ENCODE measurements around the gene RILPL1.

Gene RILPL1

GRCh38 chr12:123427036-123427769 lies 106.3 kb downstream of the RILPL1 start:
- no peak for DNase-seq (ENCODE audit: low spot score)

DNA sequence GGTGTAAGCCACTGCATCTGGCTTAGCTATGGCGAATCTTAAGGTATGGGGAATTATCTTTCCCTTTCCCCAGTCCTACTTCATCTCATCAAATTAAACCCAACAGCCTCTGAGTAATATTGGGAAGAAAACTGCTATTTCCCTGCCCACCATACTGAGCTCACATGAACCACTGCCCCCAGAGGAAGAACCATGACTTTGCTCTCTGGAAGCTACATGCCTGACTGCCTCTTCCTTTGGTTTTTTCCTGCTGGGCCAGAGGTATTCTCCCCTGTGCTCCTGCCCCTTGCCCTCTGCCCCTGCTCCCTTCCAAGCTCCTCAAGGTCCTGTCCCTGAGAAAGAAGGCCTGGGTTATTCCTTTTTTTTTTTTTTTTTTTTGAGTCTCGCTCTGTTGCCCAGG lies 112.2 kb downstream of the RILPL1 start:
- no peak for DNase-seq (ENCODE audit: low spot score)

All from hepatic stellate cell (primary cell).